Gastrocnemius medialis (tissue), 4 donors: ENCODE results near the gene IRF2BPL. TPM values are rescaled to one million over a fixed set of nuclear protein-coding genes. Genes with fewer than 3 reads are reported as not detected.

ENCODE experiments used
- ATAC-seq, 2 donors: fragments of 150-250 bp; one replicate each; pipeline ENCODE4 v1.9.1; 2016
- DNase-seq, 2 donors: peaks; one replicate each; pipeline ENCODE4 v3.0.0-alpha.2; 2019
- H3K27ac ChIP-seq, 4 donors: fragments of 200-600 bp; sonication (generic); 1 replicate in 1 of 4; 2 replicates in 3 of 4; pipeline ENCODE4 v1.5.1; 2016 to 2018; ENCODE audit warnings: mild to moderate bottlenecking in 2 of 4, moderate library complexity in 1 of 4
- H3K27me3 ChIP-seq, 3 donors: fragments of 200-600 bp; sonication (generic) in 2 of 3; 1 replicate in 1 of 3; 2 replicates in 2 of 3; pipeline versions ENCODE4 v1.5.1 to v1.6.0; 2016 to 2019; ENCODE audit warnings: mild to moderate bottlenecking in 1 of 3, moderate library complexity in 1 of 3
- H3K36me3 ChIP-seq, 2 donors: fragments of 200-600 bp; sonication (generic) in 1 of 2; one replicate each; pipeline ENCODE4 v1.5.1; 2017 to 2018
- H3K4me1 ChIP-seq, 2 donors: fragments of 200-600 bp; sonication (generic) in 1 of 2; one replicate each; pipeline ENCODE4 v1.5.1; 2016 to 2017; ENCODE audit warnings: mild to moderate bottlenecking in 2 of 2
- H3K4me3 ChIP-seq, 4 donors: fragments of 200-600 bp; sonication (generic) in 3 of 4; 1 replicate in 1 of 4; 2 replicates in 3 of 4; pipeline ENCODE4 v1.5.1; 2016 to 2019; ENCODE audit warnings: mild to moderate bottlenecking in 2 of 4
- H3K9me3 ChIP-seq, 3 donors: fragments of 200-600 bp; sonication (generic) in 2 of 3; 1 replicate in 1 of 3; 2 replicates in 2 of 3; pipeline ENCODE4 v1.5.1; 2016 to 2019
- POLR2A ChIP-seq, 2 donors: fragments of 450-650 bp; IDR thresholded peaks; one replicate each; pipeline ENCODE4 v1.6.1; 2017; ENCODE audit warnings: antibody characterized with exemption in 2 of 2, mild to moderate bottlenecking in 2 of 2, moderate library complexity in 2 of 2
- in situ Hi-C, 4 donors: fragments of 200-750 bp; cut with MboI; loops; one replicate each; pipeline versions ENCODE4 v1.15.0 to v1.8.0; 2017; ENCODE audit warnings: low sequenced_read_pairs in 4 of 4
- intact Hi-C: fragments of 100-400 bp; cut with DNase I; formaldehyde crosslinking; loops from one replicate; pipeline ENCODE4 v1.15.1; 2023; ENCODE audit warnings: low total_unique reads
- total RNA-seq, 4 donors: library from RNA; depleted of rRNA; stranded (reverse); fragments of >200 nt; gene quantifications; one replicate each; pipeline versions ENCODE4 v1.1.0 to v1.2.3, GENCODE V29; 2016
- TF ChIP-seq, protein P1 (sequence below), 5 experiments: fragments of 450-650 bp in 3 of 5; fragments of 200-600 bp in 2 of 5; sonication (generic) in 2 of 5; IDR thresholded peaks in 4 of 5; conservative IDR thresholded peaks in 1 of 5; 1 replicate in 4 of 5; 2 replicates in 1 of 5; pipeline ENCODE4 v1.5.1; 2016 to 2019; ENCODE audit warnings: antibody characterized with exemption in 5 of 5, mild to moderate bottlenecking in 3 of 5, moderate library complexity in 3 of 5

Gene IRF2BPL
- total RNA-seq, 4 donors from 2014 or later = 15.0 to 26.4 (median 17.0) TPM

GRCh38 chr14:77026930-77027537 is 1.5 kb downstream of the IRF2BPL start:
- no peak for DNase-seq
- H3K4me3 ChIP-seq = peak overlapping the region; percentile 53 to 94 (median 88)
- TF ChIP-seq POLR2A (IDR thresholded peaks at IDR 0.05) = no peak
- TF ChIP-seq, protein P1, sequence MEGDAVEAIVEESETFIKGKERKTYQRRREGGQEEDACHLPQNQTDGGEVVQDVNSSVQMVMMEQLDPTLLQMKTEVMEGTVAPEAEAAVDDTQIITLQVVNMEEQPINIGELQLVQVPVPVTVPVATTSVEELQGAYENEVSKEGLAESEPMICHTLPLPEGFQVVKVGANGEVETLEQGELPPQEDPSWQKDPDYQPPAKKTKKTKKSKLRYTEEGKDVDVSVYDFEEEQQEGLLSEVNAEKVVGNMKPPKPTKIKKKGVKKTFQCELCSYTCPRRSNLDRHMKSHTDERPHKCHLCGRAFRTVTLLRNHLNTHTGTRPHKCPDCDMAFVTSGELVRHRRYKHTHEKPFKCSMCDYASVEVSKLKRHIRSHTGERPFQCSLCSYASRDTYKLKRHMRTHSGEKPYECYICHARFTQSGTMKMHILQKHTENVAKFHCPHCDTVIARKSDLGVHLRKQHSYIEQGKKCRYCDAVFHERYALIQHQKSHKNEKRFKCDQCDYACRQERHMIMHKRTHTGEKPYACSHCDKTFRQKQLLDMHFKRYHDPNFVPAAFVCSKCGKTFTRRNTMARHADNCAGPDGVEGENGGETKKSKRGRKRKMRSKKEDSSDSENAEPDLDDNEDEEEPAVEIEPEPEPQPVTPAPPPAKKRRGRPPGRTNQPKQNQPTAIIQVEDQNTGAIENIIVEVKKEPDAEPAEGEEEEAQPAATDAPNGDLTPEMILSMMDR (IDR thresholded peaks at IDR 0.05 in 4 of 5, conservative IDR thresholded peaks at IDR 0.05 in 1 of 5) = peak in 2 of 5 experiments; percentile 10 to 34
- H3K36me3 ChIP-seq = no peaks in the 10 kb centered on the region
- no peaks in the 10 kb centered on the region for H3K27me3 ChIP-seq
- in situ Hi-C loops = no loop called here
- H3K27ac ChIP-seq = peak overlapping the region; percentile 95 to 100 (median 100)
- peaks cover 64 to 67% of the 10 kb centered on the region in 2 donors for H3K4me1 ChIP-seq
- peak; percentile 13 to 15 for ATAC-seq
- intact Hi-C loops = loop anchor here (2.0 kb wide), 1 partner anchor 42 kb away; no protein-coding TSS in a partner anchor
- no peaks in the 10 kb centered on the region for H3K9me3 ChIP-seq

- ATAC-seq = no peak
- intact Hi-C loops (loop anchor here (2.0 kb wide), 1 partner anchor 42 kb away; no protein-coding TSS in a partner anchor), in situ Hi-C loops (no loop called here)
- TF ChIP-seq, protein P1 (IDR thresholded peaks at IDR 0.05 in 4 of 5, conservative IDR thresholded peaks at IDR 0.05 in 1 of 5) = no peak
- no peak for TF ChIP-seq POLR2A (IDR thresholded peaks at IDR 0.05)
- peaks cover 57 to 63% of the 10 kb centered on the region in 2 donors for H3K4me1 ChIP-seq
- peak overlapping the region; percentile 53 to 94 (median 88) for H3K4me3 ChIP-seq
- H3K9me3 ChIP-seq = no peaks in the 10 kb centered on the region
- peak in 1 of 2 donors; percentile 54 for DNase-seq
- no peaks in the 10 kb centered on the region for H3K27me3 ChIP-seq
- no peaks in the 10 kb centered on the region for H3K36me3 ChIP-seq
- H3K27ac ChIP-seq = peak overlapping the region; percentile 95 to 100 (median 100)
These were observed 2.2 kb downstream of the IRF2BPL start for GRCh38 chr14:77026166-77026929.

DNA sequence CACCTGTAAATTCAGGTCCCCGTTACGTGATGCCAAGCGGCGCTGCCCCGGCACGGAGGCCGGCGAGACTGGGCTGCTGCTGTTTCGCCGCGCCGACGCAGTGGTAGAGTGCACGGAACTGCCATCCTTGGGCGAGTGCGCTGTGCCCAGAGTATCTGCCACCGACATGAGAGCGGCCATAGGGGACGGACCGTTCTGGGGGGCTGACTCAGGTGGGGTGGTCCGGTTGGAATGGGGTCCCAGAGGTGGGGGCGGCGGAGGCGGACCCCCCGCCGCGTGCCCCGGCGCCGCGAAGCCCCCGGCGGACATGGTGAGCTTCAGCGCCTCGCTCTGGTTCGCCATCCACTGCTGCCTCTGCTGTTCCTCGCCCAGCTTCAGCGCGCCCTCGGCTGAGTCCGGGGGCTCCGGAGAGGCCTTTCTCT is 2.8 kb downstream of the IRF2BPL start:
- Histone ChIP-seq H3K27me3 (no peaks in the 10 kb centered on the region), H3K4me3 (peak overlapping the region; percentile 53 to 94 (median 88)), H3K9me3 (no peaks in the 10 kb centered on the region), H3K4me1 (peaks cover 52 to 57% of the 10 kb centered on the region in 2 donors), H3K27ac (peak overlapping the region; percentile 95 to 100 (median 100)), H3K36me3 (no peaks in the 10 kb centered on the region)
- TF ChIP-seq POLR2A (IDR thresholded peaks at IDR 0.05) = no peak
- TF ChIP-seq, protein P1 (IDR thresholded peaks at IDR 0.05 in 4 of 5, conservative IDR thresholded peaks at IDR 0.05 in 1 of 5) = no peak
- peak in 1 of 2 donors; percentile 30 for DNase-seq
- no peak for ATAC-seq
- intact Hi-C loops (loop anchor here (2.0 kb wide), 1 partner anchor 43 kb away; no protein-coding TSS in a partner anchor), in situ Hi-C loops (no loop called here)

GRCh38 chr14:77024171-77024691 is 4.3 kb downstream of the IRF2BPL start:
- peaks cover 40 to 43% of the 10 kb centered on the region in 2 donors for H3K4me1 ChIP-seq
- no peak for ATAC-seq
- no peak for TF ChIP-seq POLR2A (IDR thresholded peaks at IDR 0.05)
- TF ChIP-seq, protein P1 (IDR thresholded peaks at IDR 0.05 in 4 of 5, conservative IDR thresholded peaks at IDR 0.05 in 1 of 5) = no peak
- H3K4me3 ChIP-seq = peak overlapping the region; percentile 53 to 94 (median 88)
- H3K27me3 ChIP-seq = no peaks in the 10 kb centered on the region
- intact Hi-C loops (no loop called here), in situ Hi-C loops (no loop called here)
- H3K36me3 ChIP-seq = no peaks in the 10 kb centered on the region
- peak in 1 of 2 donors; percentile 63 for DNase-seq
- no peaks in the 10 kb centered on the region for H3K9me3 ChIP-seq
- H3K27ac ChIP-seq = peak overlapping the region; percentile 95 to 100 (median 100)
